HepG2 (cell line): ENCODE measurements around the gene CPLANE2. TPM values are rescaled to one million over a fixed set of nuclear protein-coding genes. Genes with fewer than 3 reads are reported as not detected.
A peak's percentile ranks its signal among the peaks of the same experiment; 100 is the strongest.
"Not testable (repeated sequence)": the region's sequence is repeated elsewhere in the genome, so short reads cannot be mapped to it uniquely, and the experiment has no call there.

ENCODE experiments used
- ATAC-seq: fragments of 200-7000 bp; cut with Tn5 transposase; 3 replicates; pipeline ENCODE4 v1.9.1; 2020; ENCODE audit warnings: mild to moderate bottlenecking, moderate library complexity
- BruUV-seq: library from RNA; stranded (reverse); fragments of 400-500 nt; replicated peaks from 2 replicates; lab custom pipeline; 2021; lab: Mats Ljungman, UMichigan
- CTCF ChIA-PET: fragments of 300-600 bp; formaldehyde crosslinking; extraction: SDS; loops from one replicate; lab custom pipeline; 2021; ENCODE audit warnings: low total read pairs, inconsistent platforms, low intra/inter-chr PET ratio; lab: Yijun Ruan, JAX
- POLR2A ChIA-PET: fragments of 350-600 bp; sonication (Branson Sonifier 250); formaldehyde crosslinking; loops from one replicate; lab custom pipeline; 2020; ENCODE audit warnings: antibody characterized with exemption, inconsistent platforms; lab: Yijun Ruan, JAX
- DNase-seq: peaks from one replicate; pipeline ENCODE4 v3.0.0-alpha.2; 2015; ENCODE audit warnings: low spot score
- FAIRE-seq: peaks from 3 replicates; lab custom pipeline; 2011; peaks lifted over from hg19 to GRCh38; lab: Jason Lieb, UNC
- H2AFZ ChIP-seq: one replicate; pipeline ENCODE4 v1.6.1; 2011; ENCODE audit warnings: low read length, inconsistent platforms
- H3K27ac ChIP-seq: fragments of 300-600 bp; 3 replicates; pipeline ENCODE4 v1.8.0; 2011; ENCODE audit warnings: mixed run types, mild to moderate bottlenecking, mixed read lengths, low read length, inconsistent platforms; ENCODE audit not compliant: insufficient read depth; ENCODE audit errors: extremely low read length
- H3K27me3 ChIP-seq, 2 experiments: fragments of 200-600 bp in 1 of 2; 2 replicates in 1 of 2; 3 replicates in 1 of 2; pipeline versions ENCODE4 v1.6.0 to v1.8.0; 2011; ENCODE audit warnings: low read length in 2 of 2, mild to moderate bottlenecking in 2 of 2, moderate library complexity in 2 of 2, inconsistent platforms in 1 of 2; ENCODE audit not compliant: insufficient read depth in 2 of 2, control insufficient read depth in 1 of 2
- H3K36me3 ChIP-seq, 2 experiments: fragments of 200-600 bp in 1 of 2; replicated peaks in 1 of 2; 2 replicates in 1 of 2; 3 replicates in 1 of 2; pipeline versions ENCODE4 v1.5.1 to v1.8.0; 2011; ENCODE audit warnings: low read length in 2 of 2, inconsistent platforms in 1 of 2; ENCODE audit not compliant: insufficient read depth in 2 of 2, control insufficient read depth in 1 of 2
- H3K4me1 ChIP-seq: 2 replicates; pipeline ENCODE4 v1.5.1; 2012; ENCODE audit warnings: low read length, inconsistent platforms; ENCODE audit not compliant: insufficient read depth
- H3K4me2 ChIP-seq: 2 replicates; pipeline ENCODE4 v1.6.0; 2011; ENCODE audit warnings: low read depth, low read length, inconsistent platforms
- H3K4me3 ChIP-seq, 3 experiments: fragments of 200-600 bp in 1 of 3; sonication (generic), shearing (Covaris generic) in 1 of 3; replicated peaks in 1 of 3; 2 replicates each; pipeline ENCODE4 v1.5.1; 2011 to 2016; ENCODE audit warnings: low read length in 3 of 3, inconsistent platforms in 2 of 3, low read depth in 2 of 3, mild to moderate bottlenecking in 2 of 3, control low read depth in 1 of 3, mixed read lengths in 1 of 3; ENCODE audit not compliant: insufficient read depth in 1 of 3
- H3K79me2 ChIP-seq: one replicate; pipeline ENCODE4 v1.6.1; 2011; ENCODE audit warnings: low read length, inconsistent platforms; ENCODE audit not compliant: insufficient read depth
- H3K9ac ChIP-seq: 2 replicates; pipeline ENCODE4 v1.6.0; 2011; ENCODE audit warnings: mild to moderate bottlenecking, low read depth, low read length, inconsistent platforms; ENCODE audit not compliant: insufficient read depth
- H3K9me3 ChIP-seq: 2 replicates; pipeline ENCODE4 v1.5.1; 2012; ENCODE audit warnings: mild to moderate bottlenecking, low read length
- H4K20me1 ChIP-seq: 2 replicates; pipeline ENCODE4 v1.6.0; 2011; ENCODE audit warnings: inconsistent platforms, mild to moderate bottlenecking, low read length, moderate library complexity; ENCODE audit not compliant: insufficient read depth
- RBM22 ChIP-seq: fragments of 200-400 bp; formaldehyde crosslinking; optimal IDR thresholded peaks from 2 replicates; pipeline ENCODE3; 2017; ENCODE audit warnings: mild to moderate bottlenecking, low read length, moderate library complexity
- ZNF121 ChIP-seq: sonication (generic); formaldehyde crosslinking; IDR thresholded peaks from 2 replicates; pipeline ENCODE4 v1.5.0; 2020; ENCODE audit warnings: mild to moderate bottlenecking, missing genetic modification reagents
- ZNF576 ChIP-seq: sonication (generic); formaldehyde crosslinking; IDR thresholded peaks from 2 replicates; pipeline ENCODE4 v1.4.0; 2020; ENCODE audit warnings: mild to moderate bottlenecking, missing genetic modification reagents
- WGBS: methylation state at CpG from one replicate; pipeline ENCODE4 v1.1.6; 2017; ENCODE audit warnings: low lambda C conversion rate; 5-methylcytosine and 5-hydroxymethylcytosine counted together
- in situ Hi-C: cut with HindIII; loops from 2 replicates; pipeline ENCODE4 v1.10.0; 2017; ENCODE audit warnings: low pct_unique_long_range_greater_than_20kb; ENCODE audit not compliant: extremely low pct_ligation_motif_present
- intact Hi-C: fragments of 100-400 bp; cut with micrococcal nuclease; formaldehyde crosslinking; loops from one replicate; pipeline ENCODE4 v1.10.0; 2022; ENCODE audit not compliant: unreplicated experiment
- polyA plus RNA-seq, 8 experiments: library from polyadenylated mRNA; depleted of rRNA in 3 of 8; stranded (reverse) in 7 of 8; unstranded in 1 of 8; fragments of >200 nt; fragmentation: Illumina TruSeq in 4 of 8; extraction: Trizol in 4 of 8; gene quantifications; 2 replicates each; pipeline versions ENCODE4 v1.2.1 to v1.2.3, GENCODE V29; 2011 to 2016; ENCODE audit warnings: low read depth in 4 of 8, missing spikeins in 1 of 8, mixed read lengths in 1 of 8; ENCODE audit not compliant: insufficient read depth in 1 of 8
- total RNA-seq, 5 experiments: library from RNA; depleted of rRNA; stranded (reverse); fragments of >200 nt; fragmentation: Illumina TruSeq; extraction: Trizol; gene quantifications; 2 replicates each; pipeline ENCODE4 v1.2.3, GENCODE V29; 2016; ENCODE audit warnings: low read depth in 1 of 5

Gene CPLANE2
- total and polyA plus RNA-seq, 2 of the 13 experiments (the other 11 are each of a cell fraction or from before 2014, with no cell fraction given), result 0.29 to 1.6 TPM

DNA sequence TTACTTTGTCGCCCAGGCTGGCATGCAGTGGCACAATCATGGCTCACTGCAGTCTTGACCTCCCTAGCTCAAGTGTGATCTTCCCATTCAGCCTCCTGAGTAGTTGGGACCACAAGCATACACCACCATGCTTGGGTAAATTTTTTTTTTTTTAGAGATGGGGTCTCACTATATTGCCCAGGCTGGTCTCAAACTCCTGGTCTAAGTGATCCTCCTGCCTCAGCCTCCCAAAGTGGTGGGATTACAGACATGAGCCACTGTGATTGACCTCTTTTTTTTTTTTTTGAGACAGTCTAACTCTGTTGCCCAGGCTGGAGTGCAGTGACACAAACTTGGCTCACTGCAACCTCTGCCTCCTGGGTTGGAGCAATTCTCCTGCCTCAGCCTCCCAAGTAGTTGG lies 9.3 kb upstream of the CPLANE2 start:
- H2AFZ ChIP-seq, intact Hi-C loops, H4K20me1 ChIP-seq, BruUV-seq, H3K4me2 ChIP-seq, in situ Hi-C loops, H3K79me2 ChIP-seq, H3K4me3 ChIP-seq, FAIRE-seq, H3K27me3 ChIP-seq, H3K9ac ChIP-seq, ATAC-seq, H3K9me3 ChIP-seq, H3K27ac ChIP-seq, CTCF ChIA-PET, DNase-seq: not testable (repeated sequence)
- POLR2A ChIA-PET, result interaction anchor here (1.4 kb wide), 1 partner anchor 40 kb away, joined by 3 read pairs; no protein-coding TSS in a partner anchor
- H3K36me3 ChIP-seq, result peaks cover 4 to 20% of the 10 kb centered on the region in 2 experiments; a peak in 4 of 5 replicates
- H3K4me1 ChIP-seq, result peaks cover 18% of the 10 kb centered on the region
- 95% methylated on average over 1 of the region's 1 CpG for WGBS
- TF ChIP-seq ZNF121 (CRISPR knock-in tag), result peak; percentile 32; the same call in 1 of the 2 replicates
- TF ChIP-seq, all 625 proteins: peak for 1; not testable (repeated sequence) for 624

DNA sequence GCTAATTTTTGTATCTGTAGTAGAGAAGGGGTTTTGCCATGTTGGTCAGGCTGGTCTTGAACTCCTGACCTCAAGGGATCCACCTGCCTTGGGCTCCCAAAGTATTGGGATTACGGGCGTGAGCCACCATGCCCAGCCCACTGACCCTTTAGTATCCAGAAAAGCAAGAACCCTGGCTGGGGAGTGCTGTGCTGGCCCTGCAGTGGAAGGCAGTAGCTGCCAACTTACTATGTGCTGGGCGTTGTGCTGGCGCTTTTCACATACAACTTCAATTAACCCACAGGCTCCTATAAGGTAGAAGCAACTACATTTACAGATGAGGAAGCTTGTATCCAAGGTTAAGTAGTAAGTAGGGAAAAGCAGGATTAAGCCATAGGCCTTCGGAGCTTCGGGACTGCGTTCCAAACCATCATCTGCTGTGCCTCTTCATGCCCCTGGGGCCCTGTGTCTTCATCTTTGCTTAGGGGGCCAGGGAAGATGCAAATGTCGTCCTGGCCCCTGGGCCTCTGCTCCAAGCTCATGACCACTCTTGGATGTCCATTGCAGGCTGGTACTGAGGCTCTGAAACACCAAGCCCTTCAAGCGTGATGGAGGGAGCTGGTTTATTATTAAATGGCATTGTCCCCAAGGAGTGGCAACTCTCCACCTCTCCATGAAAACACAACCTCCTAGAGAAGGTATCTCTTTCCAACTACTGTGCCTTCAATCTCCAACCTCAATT lies 8.7 kb upstream of the CPLANE2 start:
- FAIRE-seq (no peak), ATAC-seq (no peak), DNase-seq (no peak)
- no peaks in the 10 kb centered on the region for H3K9me3 ChIP-seq
- H3K36me3 ChIP-seq, result peaks cover 2 to 14% of the 10 kb centered on the region in 2 experiments; a peak in 2 of 5 replicates
- H4K20me1 ChIP-seq, result no peaks in the 10 kb centered on the region
- ChIA-PET CTCF (interaction anchor here (1.6 kb wide), 1 partner anchor 41 kb away, joined by 14 read pairs; no protein-coding TSS in a partner anchor), POLR2A (interaction anchor here (1.4 kb wide), 1 partner anchor 39 kb away, joined by 3 read pairs; no protein-coding TSS in a partner anchor)
- H3K4me2 ChIP-seq, result no peak overlapping the region
- no peak overlapping the region for H3K27ac ChIP-seq
- H3K79me2 ChIP-seq, result no peaks in the 10 kb centered on the region
- in situ Hi-C loops, result no loop called here
- H3K9ac ChIP-seq, result no peak overlapping the region
- no peak overlapping the region for H2AFZ ChIP-seq
- no peak for TF ChIP-seq ZNF576 (CRISPR knock-in tag)
- TF ChIP-seq RBM22, result peak; percentile 83
- intact Hi-C loops, result loop anchor here (2.0 kb wide), 1 partner anchor 167 kb away; no protein-coding TSS in a partner anchor
- BruUV-seq, result no TSS peak
- peaks cover 18% of the 10 kb centered on the region for H3K4me1 ChIP-seq
- H3K27me3 ChIP-seq, result no peaks in the 10 kb centered on the region
- H3K4me3 ChIP-seq, result no peak overlapping the region
- 98% methylated on average over 9 of the region's 9 CpGs for WGBS
